Body of pancreas (tissue), 4 donors: ENCODE measurements around the gene HMCN2.

Experiments
- CTCF ChIP-seq, 7 experiments: fragments of 450-650 bp in 4 of 7; fragments of 200-600 bp in 3 of 7; sonication (generic) in 3 of 7; IDR thresholded peaks; one replicate each; pipeline ENCODE4 v1.5.1; 2016 to 2019; ENCODE audit warnings: antibody characterized with exemption in 7 of 7
- POLR2A ChIP-seq, 3 donors: fragments of 450-650 bp; IDR thresholded peaks; one replicate each; pipeline ENCODE4 v1.6.1; 2016; ENCODE audit warnings: antibody characterized with exemption in 3 of 3, mild to moderate bottlenecking in 2 of 3

- TF ChIP-seq POLR2A (IDR thresholded peaks at IDR 0.05): no peak
- no peak for TF ChIP-seq CTCF (IDR thresholded peaks at IDR 0.05)
Measured at GRCh38 chr9:130373679-130374325, 108.2 kb downstream of the HMCN2 start.
